ENCODE measurements around the gene SYNE2.
A peak's percentile ranks its signal among the peaks of the same experiment; 100 is the strongest.
"Not testable (repeated sequence)": the region's sequence is repeated elsewhere in the genome, so short reads cannot be mapped to it uniquely, and the experiment has no call there.

The SYNE2 gene

GRCh38 chr14:63862163-63862562, 9.4 kb downstream of the SYNE2 start:
- TF ChIP-seq CTCF (conservative IDR thresholded peaks at IDR 0.05; ENCODE audit: low read length), result no peak
- no peak for DNase-seq (ENCODE audit: low read depth)
- no peak overlapping the region for H3K4me3 ChIP-seq (ENCODE audit: low read length)

- no peak for TF ChIP-seq CTCF (conservative IDR thresholded peaks at IDR 0.05; ENCODE audit: low read length)
- DNase-seq (ENCODE audit: low read depth), result no peak
- no peak overlapping the region for H3K4me3 ChIP-seq (ENCODE audit: low read length)
These were observed 10.2 kb downstream of the SYNE2 start for GRCh38 chr14:63863004-63863403.

- not testable (repeated sequence) for DNase-seq (ENCODE audit: low read depth); H3K4me3 ChIP-seq (ENCODE audit: low read length)
These were observed 12.0 kb downstream of the SYNE2 start for GRCh38 chr14:63864775-63865174.

- no peak for TF ChIP-seq CTCF (conservative IDR thresholded peaks at IDR 0.05; ENCODE audit: low read length)
- DNase-seq (ENCODE audit: low read depth), result peak; percentile 9
These were observed 15.4 kb downstream of the SYNE2 start for GRCh38 chr14:63867933-63868921.

GRCh38 chr14:63869940-63870752, 17.3 kb downstream of the SYNE2 start:
- H3K4me3 ChIP-seq (ENCODE audit: low read length); DNase-seq (ENCODE audit: low read depth): not testable (repeated sequence)

More at GRCh38 chr14:63867933-63868921, 15.4 kb downstream of the SYNE2 start:
- no peak overlapping the region for H3K4me3 ChIP-seq (ENCODE audit: low read length)

- not testable (repeated sequence) for H3K4me3 ChIP-seq (ENCODE audit: low read length); DNase-seq (ENCODE audit: low read depth)
These were observed 17.9 kb downstream of the SYNE2 start for GRCh38 chr14:63870753-63871037.

- TF ChIP-seq CTCF (conservative IDR thresholded peaks at IDR 0.05; ENCODE audit: low read length), result no peak
- DNase-seq (ENCODE audit: low read depth), result no peak
- H3K4me3 ChIP-seq (ENCODE audit: low read length), result no peak overlapping the region
These were observed 21.4 kb downstream of the SYNE2 start for GRCh38 chr14:63874223-63874622.

- peak; percentile 18 for DNase-seq (ENCODE audit: low read depth)
- TF ChIP-seq CTCF (conservative IDR thresholded peaks at IDR 0.05; ENCODE audit: low read length), result no peak
- no peak overlapping the region for H3K4me3 ChIP-seq (ENCODE audit: low read length)
These were observed 22.5 kb downstream of the SYNE2 start for GRCh38 chr14:63875311-63875710.

Measured in AG10803 (cell line).